ENCODE results near the gene LACTB.

DNA sequence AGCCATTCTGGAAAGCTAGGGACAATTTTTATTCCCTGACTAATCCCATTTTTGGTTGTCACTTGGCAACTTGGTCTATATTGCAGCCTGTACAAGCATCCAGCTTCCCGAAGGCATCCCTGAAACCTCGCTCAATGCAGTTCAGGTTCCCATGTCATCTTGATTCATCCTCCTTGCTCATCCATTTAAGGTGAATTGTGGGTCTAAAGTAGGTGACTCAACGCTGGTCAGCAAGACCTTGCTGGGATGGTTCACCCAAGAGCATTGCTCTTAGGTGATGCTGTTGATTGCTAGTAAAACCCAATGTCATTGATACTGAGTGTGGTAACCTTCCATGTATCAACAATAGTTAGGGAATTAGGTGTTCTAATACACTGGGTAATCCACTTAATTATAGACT is 54.6 kb downstream of the LACTB start:
- TF ChIP-seq, protein P1, sequence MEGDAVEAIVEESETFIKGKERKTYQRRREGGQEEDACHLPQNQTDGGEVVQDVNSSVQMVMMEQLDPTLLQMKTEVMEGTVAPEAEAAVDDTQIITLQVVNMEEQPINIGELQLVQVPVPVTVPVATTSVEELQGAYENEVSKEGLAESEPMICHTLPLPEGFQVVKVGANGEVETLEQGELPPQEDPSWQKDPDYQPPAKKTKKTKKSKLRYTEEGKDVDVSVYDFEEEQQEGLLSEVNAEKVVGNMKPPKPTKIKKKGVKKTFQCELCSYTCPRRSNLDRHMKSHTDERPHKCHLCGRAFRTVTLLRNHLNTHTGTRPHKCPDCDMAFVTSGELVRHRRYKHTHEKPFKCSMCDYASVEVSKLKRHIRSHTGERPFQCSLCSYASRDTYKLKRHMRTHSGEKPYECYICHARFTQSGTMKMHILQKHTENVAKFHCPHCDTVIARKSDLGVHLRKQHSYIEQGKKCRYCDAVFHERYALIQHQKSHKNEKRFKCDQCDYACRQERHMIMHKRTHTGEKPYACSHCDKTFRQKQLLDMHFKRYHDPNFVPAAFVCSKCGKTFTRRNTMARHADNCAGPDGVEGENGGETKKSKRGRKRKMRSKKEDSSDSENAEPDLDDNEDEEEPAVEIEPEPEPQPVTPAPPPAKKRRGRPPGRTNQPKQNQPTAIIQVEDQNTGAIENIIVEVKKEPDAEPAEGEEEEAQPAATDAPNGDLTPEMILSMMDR (IDR thresholded peaks at IDR 0.05; ENCODE audit: low read depth, low read length, missing input control): no peak
- TF ChIP-seq, protein P2, sequence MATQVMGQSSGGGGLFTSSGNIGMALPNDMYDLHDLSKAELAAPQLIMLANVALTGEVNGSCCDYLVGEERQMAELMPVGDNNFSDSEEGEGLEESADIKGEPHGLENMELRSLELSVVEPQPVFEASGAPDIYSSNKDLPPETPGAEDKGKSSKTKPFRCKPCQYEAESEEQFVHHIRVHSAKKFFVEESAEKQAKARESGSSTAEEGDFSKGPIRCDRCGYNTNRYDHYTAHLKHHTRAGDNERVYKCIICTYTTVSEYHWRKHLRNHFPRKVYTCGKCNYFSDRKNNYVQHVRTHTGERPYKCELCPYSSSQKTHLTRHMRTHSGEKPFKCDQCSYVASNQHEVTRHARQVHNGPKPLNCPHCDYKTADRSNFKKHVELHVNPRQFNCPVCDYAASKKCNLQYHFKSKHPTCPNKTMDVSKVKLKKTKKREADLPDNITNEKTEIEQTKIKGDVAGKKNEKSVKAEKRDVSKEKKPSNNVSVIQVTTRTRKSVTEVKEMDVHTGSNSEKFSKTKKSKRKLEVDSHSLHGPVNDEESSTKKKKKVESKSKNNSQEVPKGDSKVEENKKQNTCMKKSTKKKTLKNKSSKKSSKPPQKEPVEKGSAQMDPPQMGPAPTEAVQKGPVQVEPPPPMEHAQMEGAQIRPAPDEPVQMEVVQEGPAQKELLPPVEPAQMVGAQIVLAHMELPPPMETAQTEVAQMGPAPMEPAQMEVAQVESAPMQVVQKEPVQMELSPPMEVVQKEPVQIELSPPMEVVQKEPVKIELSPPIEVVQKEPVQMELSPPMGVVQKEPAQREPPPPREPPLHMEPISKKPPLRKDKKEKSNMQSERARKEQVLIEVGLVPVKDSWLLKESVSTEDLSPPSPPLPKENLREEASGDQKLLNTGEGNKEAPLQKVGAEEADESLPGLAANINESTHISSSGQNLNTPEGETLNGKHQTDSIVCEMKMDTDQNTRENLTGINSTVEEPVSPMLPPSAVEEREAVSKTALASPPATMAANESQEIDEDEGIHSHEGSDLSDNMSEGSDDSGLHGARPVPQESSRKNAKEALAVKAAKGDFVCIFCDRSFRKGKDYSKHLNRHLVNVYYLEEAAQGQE (IDR thresholded peaks at IDR 0.05): no peak
- TF ChIP-seq JUND (IDR thresholded peaks at IDR 0.05): no peak
